HG03045 (cell line): Measurements from ENCODE around the gene DCBLD2.

Experiments used
- ATAC-seq: cut with Tn5 transposase; IDR thresholded peaks from one replicate; pipeline ENCODE4 v1.9.1; 2021; ENCODE audit warnings: mild to moderate bottlenecking, moderate library complexity; ENCODE audit not compliant: unreplicated experiment

DCBLD2 gene

GRCh38 chr3:98797905-98798304, 103.6 kb downstream of the DCBLD2 start:
- no peak for ATAC-seq

DNA sequence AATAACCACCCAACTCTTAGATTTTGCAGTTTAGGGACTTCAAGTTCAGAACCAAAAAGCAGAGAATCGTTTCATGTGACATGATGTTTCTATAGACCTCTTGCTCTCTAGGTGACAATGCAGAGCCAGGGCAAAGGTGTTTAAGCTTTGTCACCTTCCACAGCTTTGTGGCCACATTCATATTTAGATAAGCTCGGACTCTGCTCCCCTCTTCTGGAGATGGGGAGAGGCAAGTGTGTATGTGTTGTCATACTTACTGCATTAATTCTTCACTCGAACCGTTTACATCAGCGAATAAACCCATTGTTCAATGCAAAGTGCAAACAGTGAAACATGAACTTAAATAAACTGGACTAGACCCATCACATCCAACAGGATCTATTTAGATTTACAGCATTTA, 105.2 kb downstream of the DCBLD2 start:
- ATAC-seq = no peak

- no peak for ATAC-seq
Measured at GRCh38 chr3:98793971-98794370, 107.5 kb downstream of the DCBLD2 start.

GRCh38 chr3:98791341-98792325, 109.9 kb downstream of the DCBLD2 start:
- no peak for ATAC-seq

- ATAC-seq = no peak
Measured at GRCh38 chr3:98788651-98789050, 112.8 kb downstream of the DCBLD2 start.

DNA sequence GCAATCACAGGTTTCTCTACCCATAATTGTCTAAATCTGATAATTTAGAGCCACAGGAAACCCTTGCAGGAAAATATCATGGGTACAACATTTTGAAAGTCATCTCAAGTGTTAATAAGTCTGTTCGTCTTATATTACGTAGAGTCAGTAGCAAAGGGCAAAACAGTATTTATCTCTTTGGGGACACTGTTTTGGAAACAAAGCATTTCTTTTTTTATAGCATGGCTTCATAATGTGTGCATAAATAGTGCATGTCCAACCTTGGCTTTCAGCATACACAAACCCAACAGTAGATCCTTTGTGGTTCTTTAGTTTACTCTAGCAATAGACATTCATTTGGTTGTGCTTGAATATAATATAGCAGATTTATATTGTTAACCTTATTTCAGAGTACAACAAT, 114.3 kb downstream of the DCBLD2 start:
- ATAC-seq = no peak

DNA sequence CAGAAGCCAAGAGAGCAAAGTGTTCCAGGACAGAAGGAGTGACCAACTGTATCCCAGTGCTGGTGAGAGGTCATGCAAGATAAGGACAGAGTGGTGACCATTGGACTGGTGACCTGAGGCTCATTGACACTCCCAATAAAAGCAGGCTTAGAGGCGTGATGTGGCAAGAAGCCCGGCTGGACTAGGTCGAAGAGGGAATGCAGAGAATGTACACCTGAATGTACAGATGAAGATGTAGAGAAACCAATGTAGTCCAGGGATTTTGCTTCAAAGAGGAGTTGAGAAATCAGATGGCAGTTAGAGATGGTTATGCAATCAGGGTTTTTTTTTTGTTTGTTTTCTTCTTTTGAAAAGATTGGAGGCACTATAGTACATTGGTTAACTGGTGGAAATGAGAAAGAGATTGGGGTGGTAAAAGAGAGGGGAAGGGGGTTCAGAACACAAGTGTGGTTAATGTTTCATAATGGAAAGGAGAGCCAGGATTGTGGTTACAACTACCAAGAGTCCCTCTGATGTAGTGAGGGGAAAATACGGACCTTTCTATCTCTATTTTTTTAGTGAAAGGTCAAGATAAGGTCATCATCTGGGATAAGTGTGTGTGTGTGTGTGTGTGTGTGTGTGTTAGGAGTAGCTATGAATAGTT, 115.0 kb downstream of the DCBLD2 start:
- ATAC-seq = no peak

- no peak for ATAC-seq
Measured at GRCh38 chr3:98784666-98785600, 116.6 kb downstream of the DCBLD2 start.

GRCh38 chr3:98784042-98784441, 117.5 kb downstream of the DCBLD2 start:
- no peak for ATAC-seq

DNA sequence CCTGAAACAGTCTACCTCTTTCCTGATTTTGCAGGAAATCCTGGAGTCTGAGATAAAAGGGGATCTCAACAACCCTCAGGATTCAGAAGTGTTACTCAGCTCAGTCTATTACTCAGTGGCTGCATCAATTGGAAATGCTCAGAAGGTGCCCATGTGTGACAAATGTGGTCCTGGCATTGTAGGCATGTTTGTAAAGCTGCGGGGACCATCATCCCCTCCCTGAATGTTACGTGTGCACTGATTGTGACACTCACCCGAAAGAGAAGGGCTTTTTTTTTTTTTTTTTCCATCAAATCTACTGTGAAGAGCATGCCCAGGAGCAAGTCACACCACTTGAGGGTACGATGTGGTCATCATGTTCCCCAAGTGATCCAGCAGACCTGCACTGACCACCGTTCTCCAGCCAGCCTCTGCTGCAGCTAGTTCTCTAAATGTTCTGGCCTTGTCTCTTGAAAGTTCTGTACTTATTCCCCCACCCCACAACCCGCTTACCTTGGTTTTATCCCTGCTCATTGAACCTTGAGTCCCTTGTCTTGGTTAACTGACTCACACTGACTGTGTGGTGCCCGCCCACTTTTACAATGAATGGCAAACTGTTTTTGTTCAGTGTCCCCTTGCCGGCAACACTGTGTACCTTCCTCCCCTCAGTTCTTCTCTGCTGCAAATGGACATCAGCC, 118.5 kb downstream of the DCBLD2 start:
- ATAC-seq = no peak

- no peak for ATAC-seq
Measured at GRCh38 chr3:98780343-98780742, 121.2 kb downstream of the DCBLD2 start.

DNA sequence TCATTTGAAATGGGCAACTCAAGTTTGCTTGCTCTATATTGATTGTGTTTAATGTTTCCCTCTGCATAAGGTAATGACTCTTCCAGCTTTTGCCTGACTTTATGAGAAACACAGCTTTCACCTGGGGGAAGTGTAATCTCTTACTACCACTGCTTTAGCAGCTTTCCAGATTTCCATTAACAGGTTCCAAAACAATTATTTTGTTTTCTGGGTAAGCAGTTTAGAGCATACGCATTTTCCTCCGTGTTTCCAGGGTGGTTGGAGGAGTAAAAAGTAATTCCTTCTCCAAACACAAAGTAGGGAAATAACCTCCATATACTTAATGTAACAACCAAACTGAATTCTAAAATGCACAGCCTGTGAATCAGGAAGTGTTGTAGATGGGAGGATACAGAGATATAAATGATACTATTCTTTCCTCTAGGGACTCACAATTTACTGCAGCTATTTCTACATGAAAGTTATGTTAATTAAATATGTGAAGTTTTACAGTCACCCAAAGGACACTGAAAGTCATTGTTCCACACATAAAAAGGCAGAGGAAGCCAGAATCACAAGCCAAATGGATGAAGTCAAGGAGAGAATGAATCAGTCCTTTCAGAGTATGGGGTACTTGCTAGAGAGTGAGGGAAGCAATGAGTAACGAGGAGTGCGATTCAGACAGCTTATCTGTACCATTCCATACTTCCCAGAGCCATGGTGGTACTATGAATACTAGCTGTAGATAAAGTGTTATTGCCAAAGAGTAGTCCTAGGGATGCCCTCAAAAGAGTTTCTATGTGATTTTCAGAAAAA, 121.8 kb downstream of the DCBLD2 start:
- ATAC-seq = no peak

DNA sequence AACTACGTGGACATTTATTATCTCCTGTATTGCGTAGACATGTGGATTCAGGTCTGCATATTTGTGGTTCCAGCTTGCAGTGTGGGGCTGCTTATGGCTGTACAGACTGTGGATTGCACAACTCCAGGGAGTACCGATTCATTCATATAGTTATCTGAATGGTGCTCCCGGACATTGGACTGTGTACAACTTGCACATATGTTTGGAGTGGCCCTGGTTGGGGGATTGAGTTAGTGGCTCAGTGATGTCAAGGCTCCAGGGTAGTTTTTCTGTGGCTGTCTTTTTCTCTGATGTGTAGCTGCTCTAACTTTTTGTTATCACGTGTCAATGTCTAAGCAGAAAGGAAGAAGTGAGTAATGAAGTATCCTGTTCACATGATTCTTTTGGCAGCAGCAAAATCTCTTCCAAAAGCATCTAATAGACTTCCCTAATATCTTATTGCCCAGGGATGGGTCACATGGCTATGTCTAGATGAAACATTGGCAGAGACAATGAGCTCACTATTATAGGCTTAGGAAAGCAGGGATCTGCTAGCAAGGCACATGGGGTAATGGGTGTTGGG, 122.6 kb downstream of the DCBLD2 start:
- no peak for ATAC-seq

DNA sequence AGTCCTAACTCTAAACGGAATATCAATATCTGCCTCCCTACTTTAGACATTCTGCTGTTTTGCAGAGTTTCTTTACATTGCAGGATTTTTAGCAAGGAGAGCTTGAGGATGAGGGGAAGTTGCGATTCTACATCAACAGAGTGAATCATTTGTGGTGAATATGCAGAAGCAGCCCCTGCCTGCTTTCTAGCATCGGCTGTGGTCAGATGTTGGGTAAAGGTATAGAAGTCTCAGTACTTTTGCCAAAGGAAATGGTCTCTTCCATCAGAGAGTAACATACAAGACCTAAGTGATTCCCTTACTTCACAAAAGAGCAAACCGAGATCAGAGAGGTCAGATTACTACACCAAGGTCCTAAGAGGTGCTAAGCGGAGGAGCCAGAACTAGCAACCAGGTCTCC, 123.1 kb downstream of the DCBLD2 start:
- no peak for ATAC-seq

GRCh38 chr3:98777801-98778220, 123.7 kb downstream of the DCBLD2 start:
- ATAC-seq = no peak

DNA sequence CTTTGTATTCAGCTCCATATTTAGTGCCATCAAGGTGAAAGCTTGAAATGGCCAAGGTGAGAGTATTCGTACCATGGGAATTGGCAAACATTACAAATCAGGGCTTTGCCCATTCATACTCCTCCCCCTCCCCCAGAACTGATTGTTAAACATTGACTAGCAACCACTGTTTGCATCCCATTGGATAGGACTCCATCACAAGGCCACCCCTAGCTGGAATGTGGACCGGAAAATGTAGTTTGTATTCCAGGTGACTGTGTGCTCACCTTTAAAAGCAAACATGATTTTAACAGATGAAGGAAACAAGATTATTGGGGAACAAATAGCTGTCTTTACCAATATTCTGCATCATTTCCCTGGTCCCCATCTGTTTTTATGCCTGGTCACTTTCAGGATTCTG, 124.2 kb downstream of the DCBLD2 start:
- no peak for ATAC-seq

DNA sequence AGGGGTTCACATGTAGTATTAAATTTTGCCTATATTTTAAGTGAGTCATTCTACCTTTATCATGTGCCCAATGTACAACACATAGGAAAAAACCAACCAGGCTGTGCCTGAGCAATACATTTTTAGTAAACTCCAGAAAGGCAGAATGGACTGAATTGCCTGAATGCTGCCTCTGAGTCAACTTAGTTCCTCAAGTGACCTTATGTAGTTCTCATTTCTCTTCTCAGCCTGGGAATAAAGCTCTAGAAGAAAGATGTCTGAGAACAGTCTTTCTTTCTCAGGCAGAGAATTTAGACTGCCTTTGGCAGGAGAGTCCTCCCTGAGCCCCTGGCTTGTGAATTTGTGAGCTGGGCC, 125.4 kb downstream of the DCBLD2 start:
- ATAC-seq = no peak

DNA sequence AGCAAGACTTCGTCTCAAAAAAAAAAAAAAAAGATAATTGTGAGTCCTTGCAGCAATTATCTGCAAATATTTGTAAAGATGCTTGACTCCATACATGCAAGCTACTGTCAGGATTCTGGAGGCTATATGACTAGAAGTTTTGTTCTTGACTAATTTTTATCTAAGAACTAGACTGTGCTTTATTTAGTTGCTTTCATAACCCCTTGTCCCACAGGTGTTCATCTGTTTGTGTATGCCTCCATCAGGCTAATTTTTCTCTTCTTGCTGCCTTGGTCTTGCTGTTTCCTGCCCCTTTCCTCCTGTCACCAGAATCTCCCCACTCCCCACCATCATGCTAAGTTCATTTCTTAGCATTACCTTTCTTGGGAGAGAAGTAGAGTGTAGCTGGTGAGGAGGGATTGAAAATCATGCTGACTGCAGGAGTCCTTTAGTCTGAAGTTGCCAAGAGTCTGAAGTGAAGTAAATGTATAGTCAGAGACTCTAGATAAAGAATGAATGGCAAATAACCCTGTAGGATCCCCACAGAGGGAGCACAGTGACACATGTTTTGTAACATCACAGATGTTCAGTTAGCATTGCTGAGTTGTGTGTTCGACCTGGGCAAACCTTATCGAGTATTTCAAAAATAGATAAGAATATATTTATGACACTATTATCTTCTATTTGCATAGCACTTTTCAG, 125.9 kb downstream of the DCBLD2 start:
- ATAC-seq = no peak

GRCh38 chr3:98772022-98772421, 129.5 kb downstream of the DCBLD2 start:
- no peak for ATAC-seq
